Activated CD8-positive, alpha-beta memory T cell treated with anti-CD3 and anti-CD28 coated beads, Interleukin-2, amount 50 U/mL, for 24 hours (primary cell): ENCODE data around the gene ASAP3.

Experiments used
- DNase-seq: peaks from one replicate; pipeline ENCODE4 v3.0.0-alpha.2; 2020; ENCODE audit errors: extremely low read depth

The ASAP3 gene

DNA sequence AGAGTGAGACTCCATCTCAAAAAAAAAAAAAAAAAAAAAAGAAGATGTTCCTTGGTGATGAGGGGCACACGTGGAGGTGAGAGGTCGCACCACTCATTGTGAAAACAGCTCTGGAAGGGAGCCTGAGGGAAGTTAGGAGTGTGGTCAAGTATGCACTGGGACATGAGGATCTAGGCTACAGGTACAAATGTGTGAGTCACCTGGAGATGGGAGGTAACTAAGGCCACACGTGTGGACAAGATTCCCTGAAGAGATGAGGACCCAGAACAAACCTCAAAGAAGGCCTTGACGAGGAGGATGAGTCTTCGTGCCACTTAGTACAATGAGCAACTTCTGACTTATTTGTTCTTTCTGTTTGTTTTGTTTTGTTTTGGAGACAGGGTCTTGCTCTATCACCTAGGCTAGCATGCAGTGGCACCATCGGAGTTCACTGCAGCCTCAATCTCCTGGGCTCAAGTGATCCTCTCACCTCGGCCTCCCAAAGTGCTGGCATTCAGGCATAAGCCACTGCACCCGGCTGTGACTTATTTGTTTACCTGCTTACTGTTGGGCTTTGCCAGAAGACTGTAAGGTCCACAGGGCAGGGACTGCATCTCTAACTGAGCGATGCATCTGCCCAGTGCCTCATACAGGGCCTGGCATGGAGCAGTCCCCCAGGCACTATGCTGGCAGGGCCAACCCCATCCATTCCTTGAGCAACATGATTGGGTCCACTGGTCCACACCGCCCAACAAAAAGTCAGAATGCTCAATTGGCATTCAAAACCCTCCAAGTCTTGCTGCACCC is 6.4 kb downstream of the ASAP3 start:
- DNase-seq = no peak

GRCh38 chr1:23475641-23476040 is 8.3 kb downstream of the ASAP3 start:
- DNase-seq = no peak

DNA sequence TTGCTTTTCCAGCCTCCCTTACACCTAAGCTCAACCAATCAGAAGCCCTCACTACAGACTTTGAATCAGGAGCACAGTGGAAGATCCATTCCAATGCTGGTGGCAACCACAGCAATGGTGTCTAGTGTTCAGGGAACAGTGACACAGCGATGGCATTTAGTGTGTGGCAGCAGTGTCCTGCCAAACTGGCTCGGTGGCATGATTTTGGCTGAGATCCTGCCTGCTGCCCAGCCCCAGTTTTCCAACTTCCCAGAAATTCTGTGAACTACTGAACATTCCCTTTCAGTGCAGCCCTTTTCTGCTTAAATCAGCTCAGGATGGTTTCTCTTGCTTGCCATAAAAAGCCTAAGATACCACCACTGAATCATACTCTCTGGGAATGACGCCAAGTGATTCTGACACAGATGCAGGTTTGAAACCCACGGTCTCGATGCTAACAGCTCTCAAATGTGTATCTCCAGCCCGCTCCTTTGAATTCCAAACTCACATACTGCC is 8.8 kb downstream of the ASAP3 start:
- DNase-seq = no peak

DNA sequence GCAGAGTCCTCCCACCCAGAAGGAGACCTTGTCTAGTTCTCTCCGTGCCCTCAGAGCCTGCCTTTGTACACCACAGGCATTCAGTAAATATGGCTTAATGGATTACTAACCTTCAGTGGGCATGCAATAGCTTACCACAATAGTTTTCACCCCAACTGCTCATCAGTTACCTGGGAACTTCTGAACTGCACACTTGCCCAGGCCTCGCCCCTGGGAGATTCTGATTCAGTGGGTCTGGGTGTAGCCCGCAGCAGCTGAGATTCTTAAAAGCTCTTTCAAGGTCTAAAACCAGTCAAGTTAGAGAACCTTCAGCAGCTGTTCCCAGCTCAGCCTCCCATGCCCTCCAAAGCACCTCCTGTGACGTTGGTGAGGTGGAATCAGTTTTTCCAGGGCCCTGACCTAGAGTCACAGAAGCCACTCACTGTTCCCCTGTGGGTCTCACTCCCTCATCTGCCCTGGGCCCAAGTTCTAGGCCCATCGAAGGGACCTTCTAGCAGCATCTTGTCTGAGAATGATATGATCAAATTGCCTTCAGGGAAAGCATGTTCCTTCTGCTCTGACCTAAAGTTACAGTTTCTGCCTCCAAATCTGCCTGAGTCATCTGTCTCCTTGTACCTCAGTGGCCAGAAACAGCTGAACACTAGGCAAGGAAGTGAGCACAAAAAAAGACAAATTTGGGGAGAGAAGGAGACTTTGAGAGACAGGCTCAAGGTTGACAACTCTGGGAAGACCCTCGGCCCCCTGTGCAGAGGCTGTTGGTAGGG is 10.8 kb downstream of the ASAP3 start:
- DNase-seq = no peak

GRCh38 chr1:23472351-23473036 is 11.5 kb downstream of the ASAP3 start:
- no peak for DNase-seq

DNA sequence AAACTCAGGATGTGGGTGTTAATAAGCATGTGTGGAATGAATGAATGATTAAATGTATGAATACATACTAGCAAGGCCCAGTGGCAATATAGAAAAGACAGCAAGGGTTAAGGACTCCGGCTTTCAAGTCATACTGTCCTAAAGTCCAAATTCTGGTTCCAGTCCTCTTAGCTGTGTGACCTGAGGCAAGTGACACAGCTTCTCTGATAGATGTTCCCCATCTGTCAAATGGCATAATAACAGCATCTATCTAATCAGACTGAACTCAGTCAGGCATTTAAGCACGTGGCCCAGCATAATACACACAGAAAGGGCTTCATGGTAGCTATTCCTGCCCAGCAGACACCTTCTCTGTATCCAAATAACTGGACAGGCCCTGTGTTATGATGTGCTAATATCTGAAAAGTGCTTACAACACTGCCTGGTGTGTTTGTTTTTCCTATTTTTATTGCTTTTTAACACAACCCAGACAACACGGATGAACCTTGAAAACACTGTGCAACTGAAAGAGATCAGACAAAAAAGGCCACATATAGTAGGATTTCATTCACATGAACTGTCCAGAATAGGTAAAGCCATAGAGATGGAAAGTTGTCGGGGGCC is 12.4 kb downstream of the ASAP3 start:
- no peak for DNase-seq

- DNase-seq = no peak
These were observed 13.5 kb downstream of the ASAP3 start for GRCh38 chr1:23470282-23471070.

GRCh38 chr1:23469372-23469982 is 14.5 kb downstream of the ASAP3 start:
- DNase-seq = no peak

- no peak for DNase-seq
These were observed 17.5 kb downstream of the ASAP3 start for GRCh38 chr1:23466423-23466989.

DNA sequence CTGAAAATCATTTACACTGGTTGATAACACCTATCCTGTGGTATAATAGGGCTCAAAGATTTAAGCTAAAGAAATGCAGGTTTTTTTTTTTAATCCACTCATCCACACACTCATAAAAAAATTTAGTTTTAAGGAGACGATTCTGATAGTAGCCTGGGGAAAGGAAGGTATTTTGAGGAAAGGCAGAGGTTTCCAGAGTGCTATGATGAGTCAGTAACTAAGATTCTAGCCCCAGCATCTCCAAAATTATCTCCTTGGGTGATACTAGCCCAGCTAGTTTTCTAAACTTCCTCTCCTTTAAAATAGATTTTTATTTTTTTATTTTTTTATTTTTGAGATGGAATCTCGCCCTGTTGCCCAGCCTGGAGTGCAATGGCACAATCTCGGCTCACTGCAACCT is 20.7 kb downstream of the ASAP3 start:
- no peak for DNase-seq

GRCh38 chr1:23462766-23463165 is 21.2 kb downstream of the ASAP3 start:
- no peak for DNase-seq

- DNase-seq = no peak
These were observed 22.9 kb downstream of the ASAP3 start for GRCh38 chr1:23461050-23461449.

- no peak for DNase-seq
These were observed 23.5 kb downstream of the ASAP3 start for GRCh38 chr1:23460519-23460918.

DNA sequence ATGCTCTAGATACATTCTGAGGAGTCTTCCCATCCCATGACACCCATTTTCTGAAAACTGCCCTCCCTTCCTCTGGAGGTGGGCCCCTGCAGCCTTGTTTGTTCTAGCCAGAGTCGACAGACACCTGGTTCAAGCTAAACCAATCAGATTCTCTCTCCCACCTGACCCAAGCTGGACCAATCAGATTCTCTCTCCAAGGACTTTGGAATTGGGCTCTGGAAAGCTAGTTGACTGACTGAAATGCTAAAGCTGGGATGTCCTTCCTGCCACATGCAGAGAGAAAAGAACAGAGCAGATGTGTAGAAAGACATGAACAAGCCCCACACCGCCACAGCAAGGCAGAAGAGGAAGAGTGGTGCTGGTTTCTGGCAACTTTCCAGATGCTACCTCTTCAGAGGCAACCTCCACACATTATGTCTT is 24.6 kb downstream of the ASAP3 start:
- DNase-seq = no peak

DNA sequence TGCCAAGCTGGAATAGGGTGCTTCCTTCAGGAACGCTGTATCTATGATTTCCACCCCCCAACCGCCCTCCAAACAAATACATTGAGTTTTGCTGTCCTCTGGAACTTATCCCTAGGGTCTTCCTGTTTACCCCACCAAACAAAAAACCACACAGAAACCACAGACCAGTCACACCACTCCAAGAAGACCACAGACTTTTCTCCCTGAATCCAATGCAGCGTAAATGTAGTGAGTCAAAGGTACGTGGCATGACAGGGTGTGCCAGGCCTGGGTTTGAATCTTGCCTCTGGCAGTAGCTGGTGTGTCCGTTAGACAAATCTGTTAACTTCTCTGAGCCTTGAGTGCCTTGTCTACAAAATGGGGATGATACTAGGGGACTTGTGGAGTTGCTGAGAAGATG is 27.8 kb downstream of the ASAP3 start:
- no peak for DNase-seq

- DNase-seq = no peak
These were observed 30.5 kb downstream of the ASAP3 start for GRCh38 chr1:23453455-23454000.

DNA sequence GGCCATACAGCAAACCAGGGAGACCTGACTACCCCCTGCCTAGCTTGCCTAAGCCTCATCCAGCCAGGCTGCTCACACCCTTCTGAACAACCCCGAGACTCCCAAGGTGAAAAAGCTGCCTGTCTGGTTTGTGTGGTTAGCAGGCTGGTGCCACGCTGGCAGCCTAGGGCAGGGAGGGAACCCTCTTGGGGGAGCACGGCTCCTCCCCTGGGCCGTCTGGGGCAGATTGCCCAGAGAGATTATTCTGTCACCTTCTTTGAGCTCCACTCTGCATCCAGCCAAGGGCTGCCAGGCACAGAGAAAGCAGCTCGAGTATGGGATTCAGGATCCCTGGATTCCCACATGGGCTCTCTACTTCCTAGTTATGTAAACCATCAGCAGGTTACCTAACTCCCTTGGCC is 32.0 kb downstream of the ASAP3 start:
- no peak for DNase-seq

- no peak for DNase-seq
These were observed 32.5 kb downstream of the ASAP3 start for GRCh38 chr1:23451441-23451840.

DNA sequence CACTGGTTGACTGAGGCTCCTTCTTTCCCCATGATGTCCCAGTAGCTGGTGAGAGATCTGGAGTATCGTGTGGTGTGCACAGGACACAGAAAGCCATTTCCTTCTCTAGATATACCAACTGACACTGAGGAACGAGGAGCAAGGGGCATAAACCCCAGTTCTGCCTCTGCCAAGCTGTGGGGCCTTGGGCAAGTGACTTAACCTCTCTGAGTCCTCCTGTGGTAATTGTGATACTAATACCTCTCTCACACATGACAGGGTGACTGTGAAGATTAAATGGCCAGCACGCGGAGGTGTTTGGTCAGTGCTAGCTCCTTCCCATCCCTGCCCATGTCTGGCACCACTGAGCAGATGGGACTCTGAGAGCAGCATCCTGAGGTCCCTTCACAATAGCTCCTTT is 33.1 kb downstream of the ASAP3 start:
- no peak for DNase-seq

GRCh38 chr1:23449958-23450357 is 34.0 kb downstream of the ASAP3 start:
- DNase-seq = no peak
